Breast epithelium (tissue), 4 donors: ENCODE data around the gene MAMDC4. TPM values are rescaled to one million over a fixed set of nuclear protein-coding genes. Genes with fewer than 3 reads are reported as not detected.

ENCODE experiments used
- DNase-seq, 2 donors: peaks; one replicate each; pipeline ENCODE4 v3.0.0-alpha.2; 2019; ENCODE audit warnings: low spot score in 2 of 2
- H3K27ac ChIP-seq, 2 donors: fragments of 200-600 bp; sonication (generic) in 1 of 2; one replicate each; pipeline ENCODE4 v1.5.1; 2016 to 2019; ENCODE audit warnings: mild to moderate bottlenecking in 1 of 2
- H3K27me3 ChIP-seq, 2 donors: fragments of 200-600 bp; sonication (generic) in 1 of 2; one replicate each; pipeline versions ENCODE4 v1.5.1 to v1.6.0; 2017 to 2019; ENCODE audit warnings: control low read depth in 1 of 2, mild to moderate bottlenecking in 1 of 2
- H3K36me3 ChIP-seq: fragments of 200-600 bp; one replicate; pipeline ENCODE4 v1.5.1; 2019
- H3K4me1 ChIP-seq, 2 donors: fragments of 200-600 bp; sonication (generic); one replicate each; pipeline ENCODE4 v1.5.1; 2016 to 2019; ENCODE audit warnings: control low read depth in 1 of 2
- H3K4me3 ChIP-seq, 3 donors: fragments of 200-600 bp; sonication (generic); 1 replicate in 2 of 3; 2 replicates in 1 of 3; pipeline ENCODE4 v1.5.1; 2016 to 2019; ENCODE audit warnings: mild to moderate bottlenecking in 3 of 3, moderate library complexity in 2 of 3
- H3K9me3 ChIP-seq, 2 donors: fragments of 200-600 bp; sonication (generic) in 1 of 2; one replicate each; pipeline ENCODE4 v1.5.1; 2016 to 2019; ENCODE audit warnings: control low read depth in 1 of 2
- POLR2A ChIP-seq: fragments of 450-650 bp; IDR thresholded peaks from one replicate; pipeline ENCODE4 v1.6.1; 2016; ENCODE audit warnings: antibody characterized with exemption, mild to moderate bottlenecking, moderate library complexity
- POLR2AphosphoS5 ChIP-seq, 3 donors: sonication (generic); formaldehyde crosslinking; IDR thresholded peaks; one replicate each; pipeline ENCODE4 v1.6.1; 2017; ENCODE audit warnings: antibody characterized with exemption in 3 of 3
- intact Hi-C: fragments of 100-400 bp; cut with DNase I; formaldehyde crosslinking; loops from one replicate; pipeline ENCODE4 v1.15.1; 2023; ENCODE audit warnings: low total_unique reads
- total RNA-seq, 3 donors: library from RNA; depleted of rRNA; stranded (reverse); fragments of >200 nt; gene quantifications; one replicate each; pipeline ENCODE4 v1.1.0, GENCODE V29; 2016
- TF ChIP-seq, protein P1 (sequence below), 3 donors: fragments of 450-650 bp; IDR thresholded peaks; one replicate each; pipeline ENCODE4 v1.5.1; 2016 to 2017; ENCODE audit warnings: antibody characterized with exemption in 3 of 3, mild to moderate bottlenecking in 3 of 3, moderate library complexity in 3 of 3

MAMDC4 gene
- total RNA-seq, 3 donors from 2014 or later = 0.64 to 5.6 (median 3.4) TPM

DNA sequence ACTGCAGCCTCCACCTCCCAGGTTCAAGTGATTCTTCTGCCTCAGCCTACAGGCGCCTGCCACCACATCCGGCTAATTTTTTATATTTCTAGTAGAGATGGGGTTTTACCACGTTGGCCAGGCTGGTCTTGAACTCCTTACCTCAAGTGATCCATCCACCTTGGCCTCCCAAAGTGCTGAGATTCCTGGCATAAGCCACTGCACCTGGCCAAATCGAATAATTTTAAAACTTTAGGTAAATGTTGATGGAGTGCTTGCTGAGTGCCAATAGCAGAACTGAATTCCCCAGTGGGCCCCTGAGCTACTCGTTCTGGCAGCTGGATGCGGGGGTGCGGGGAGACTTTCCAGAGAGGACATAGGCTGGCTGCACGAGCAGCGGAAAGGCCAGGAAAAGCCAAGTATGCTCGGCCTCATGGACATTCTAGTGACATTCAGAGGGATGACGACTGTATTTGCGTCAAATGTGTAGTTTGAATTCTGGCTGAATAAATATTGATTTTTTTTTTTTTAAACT lies 51.0 kb downstream of the MAMDC4 start:
- H3K4me3 ChIP-seq = no peak overlapping the region
- intact Hi-C loops = no loop called here
- peaks cover 11 to 23% of the 10 kb centered on the region in 2 donors for H3K4me1 ChIP-seq
- H3K27ac ChIP-seq = peak overlapping the region; percentile 91 to 93
- DNase-seq = peak in 1 of 2 donors; percentile 27
- H3K9me3 ChIP-seq = no peaks in the 10 kb centered on the region
- no peaks in the 10 kb centered on the region for H3K36me3 ChIP-seq
- H3K27me3 ChIP-seq = no peaks in the 10 kb centered on the region
- TF ChIP-seq POLR2A (no peak), POLR2AphosphoS5 (IDR thresholded peaks at IDR 0.05) (peak in 1 of 3 donors; percentile 23)
- TF ChIP-seq, protein P1, sequence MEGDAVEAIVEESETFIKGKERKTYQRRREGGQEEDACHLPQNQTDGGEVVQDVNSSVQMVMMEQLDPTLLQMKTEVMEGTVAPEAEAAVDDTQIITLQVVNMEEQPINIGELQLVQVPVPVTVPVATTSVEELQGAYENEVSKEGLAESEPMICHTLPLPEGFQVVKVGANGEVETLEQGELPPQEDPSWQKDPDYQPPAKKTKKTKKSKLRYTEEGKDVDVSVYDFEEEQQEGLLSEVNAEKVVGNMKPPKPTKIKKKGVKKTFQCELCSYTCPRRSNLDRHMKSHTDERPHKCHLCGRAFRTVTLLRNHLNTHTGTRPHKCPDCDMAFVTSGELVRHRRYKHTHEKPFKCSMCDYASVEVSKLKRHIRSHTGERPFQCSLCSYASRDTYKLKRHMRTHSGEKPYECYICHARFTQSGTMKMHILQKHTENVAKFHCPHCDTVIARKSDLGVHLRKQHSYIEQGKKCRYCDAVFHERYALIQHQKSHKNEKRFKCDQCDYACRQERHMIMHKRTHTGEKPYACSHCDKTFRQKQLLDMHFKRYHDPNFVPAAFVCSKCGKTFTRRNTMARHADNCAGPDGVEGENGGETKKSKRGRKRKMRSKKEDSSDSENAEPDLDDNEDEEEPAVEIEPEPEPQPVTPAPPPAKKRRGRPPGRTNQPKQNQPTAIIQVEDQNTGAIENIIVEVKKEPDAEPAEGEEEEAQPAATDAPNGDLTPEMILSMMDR (IDR thresholded peaks at IDR 0.05) = no peak

- intact Hi-C loops = no loop called here
- Histone ChIP-seq H3K36me3 (no peaks in the 10 kb centered on the region), H3K9me3 (no peaks in the 10 kb centered on the region), H3K4me1 (peaks cover 11 to 18% of the 10 kb centered on the region in 2 donors), H3K4me3 (no peak overlapping the region), H3K27me3 (no peaks in the 10 kb centered on the region), H3K27ac (peak overlapping the region; percentile 1 to 65)
- no peak for TF ChIP-seq POLR2A
- TF ChIP-seq, protein P1 (IDR thresholded peaks at IDR 0.05) = no peak
- TF ChIP-seq POLR2AphosphoS5 (IDR thresholded peaks at IDR 0.05) = no peak
- DNase-seq = no peak
Observed at GRCh38 chr9:136906266-136906665, 54.1 kb downstream of the MAMDC4 start.

GRCh38 chr9:136907011-136907914 lies 55.1 kb downstream of the MAMDC4 start:
- peak overlapping the region in 1 of 2 donors; percentile 65 for H3K27ac ChIP-seq
- no peak for TF ChIP-seq POLR2A
- TF ChIP-seq POLR2AphosphoS5 (IDR thresholded peaks at IDR 0.05) = no peak
- TF ChIP-seq, protein P1 (IDR thresholded peaks at IDR 0.05) = no peak
- H3K4me3 ChIP-seq = no peak overlapping the region
- no peaks in the 10 kb centered on the region for H3K27me3 ChIP-seq
- DNase-seq = no peak
- intact Hi-C loops = no loop called here
- peaks cover under 1 to 9% of the 10 kb centered on the region in 2 donors for H3K4me1 ChIP-seq
- no peaks in the 10 kb centered on the region for H3K9me3 ChIP-seq
- no peaks in the 10 kb centered on the region for H3K36me3 ChIP-seq

Other genes starting within 250 kb of the MAMDC4 start
- 100 to 1,000 TPM in 1 of 3 donors, 10 to 100 TPM in 2; 48.9 to 138 (median 53.4) TPM for gene EGFL7, start 189.4 kb upstream of the MAMDC4 start, total RNA-seq
- 100 to 1,000 TPM; 106 to 551 (median 110) TPM for gene AGPAT2, start 164.9 kb upstream of the MAMDC4 start, total RNA-seq
- gene DIPK1B, start 139.8 kb upstream of the MAMDC4 start, total RNA-seq = 1 to 10 TPM; 4.8 to 8.2 (median 5.6) TPM
- gene LCN10, start 109.4 kb upstream of the MAMDC4 start, total RNA-seq = 1 to 10 TPM in 2 of 3 donors, under 1 TPM in 1; 0.73 to 6.9 (median 6.7) TPM
- gene LCN6, start 103.8 kb upstream of the MAMDC4 start, total RNA-seq = 10 to 100 TPM in 1 of 3 donors, 1 to 10 TPM in 2; 4.1 to 12.2 (median 9.5) TPM
- not detected for gene LCN8, start 94.1 kb upstream of the MAMDC4 start, total RNA-seq
- gene LCN15, start 87.8 kb upstream of the MAMDC4 start, total RNA-seq = not detected
- gene TMEM141, start 61.0 kb upstream of the MAMDC4 start, total RNA-seq = 100 to 1,000 TPM in 2 of 3 donors, 10 to 100 TPM in 1; 85.8 to 121 (median 103) TPM
- gene CCDC183, start 56.0 kb upstream of the MAMDC4 start, total RNA-seq = 1 to 10 TPM in 2 of 3 donors, under 1 TPM in 1; 0.64 to 5.7 (median 5.6) TPM
- gene RABL6, start 44.4 kb upstream of the MAMDC4 start, total RNA-seq = 10 to 100 TPM; 38.2 to 51.5 (median 41.3) TPM
- gene AJM1, start 9.9 kb upstream of the MAMDC4 start, total RNA-seq = 1 to 10 TPM; 1.0 to 2.3 (median 1.1) TPM
- gene PHPT1, start 2.9 kb upstream of the MAMDC4 start, total RNA-seq = 10 to 100 TPM; 43.2 to 70.8 (median 52.5) TPM
- 100 to 1,000 TPM; 334 to 365 (median 365) TPM for gene EDF1, start 14.0 kb downstream of the MAMDC4 start, total RNA-seq
- 1 to 10 TPM; 3.4 to 8.9 (median 8.5) TPM for gene TRAF2, start 34.2 kb downstream of the MAMDC4 start, total RNA-seq
- 100 to 1,000 TPM; 103 to 183 (median 126) TPM for gene FBXW5, start 92.4 kb downstream of the MAMDC4 start, total RNA-seq
- gene C8G, start 92.9 kb downstream of the MAMDC4 start, total RNA-seq = not detected
- 1 to 10 TPM in 2 of 3 donors, not detected in 1; 1.8 to 5.6 TPM for gene LCN12, start 99.9 kb downstream of the MAMDC4 start, total RNA-seq
- gene PTGDS, start 125.2 kb downstream of the MAMDC4 start, total RNA-seq = 10 to 100 TPM; 46.7 to 72.6 (median 48.2) TPM
- under 1 TPM in 2 of 3 donors, not detected in 1; 0.16 to 0.29 TPM for gene LCNL1, start 130.6 kb downstream of the MAMDC4 start, total RNA-seq
- gene PAXX, start 140.1 kb downstream of the MAMDC4 start, total RNA-seq = 10 to 100 TPM; 24.6 to 66.2 (median 49.2) TPM
- 1 to 10 TPM in 1 of 3 donors, under 1 TPM in 1, not detected in 1; 0.32 to 3.5 TPM for gene CLIC3, start 144.2 kb downstream of the MAMDC4 start, total RNA-seq
- 10 to 100 TPM; 17.0 to 30.6 (median 18.9) TPM for gene ABCA2, start 175.9 kb downstream of the MAMDC4 start, total RNA-seq
- gene FUT7, start 179.7 kb downstream of the MAMDC4 start, total RNA-seq = not detected
- 10 to 100 TPM; 21.9 to 63.9 (median 63.1) TPM for gene NPDC1, start 193.8 kb downstream of the MAMDC4 start, total RNA-seq
- gene ENTPD2, start 201.7 kb downstream of the MAMDC4 start, total RNA-seq = 1 to 10 TPM in 2 of 3 donors, under 1 TPM in 1; 0.16 to 6.7 (median 3.6) TPM
- 1 to 10 TPM in 2 of 3 donors, under 1 TPM in 1; 0.96 to 2.9 (median 2.8) TPM for gene SAPCD2, start 218.2 kb downstream of the MAMDC4 start, total RNA-seq
- 10 to 100 TPM in 1 of 3 donors, 1 to 10 TPM in 2; 6.7 to 12.0 (median 6.9) TPM for gene UAP1L1, start 225.2 kb downstream of the MAMDC4 start, total RNA-seq
- 10 to 100 TPM; 50.1 to 62.8 (median 50.8) TPM for gene MAN1B1, start 234.6 kb downstream of the MAMDC4 start, total RNA-seq